ENCODE data around the gene TPR.

GRCh38 chr1:186291271-186291670 is 83.8 kb downstream of the TPR start:
- TF ChIP-seq CTCF (optimal IDR thresholded peaks at IDR 0.05 in 1 of 3, IDR thresholded peaks at IDR 0.05 in 1 of 3, conservative IDR thresholded peaks at IDR 0.05 in 1 of 3; ENCODE audit: extremely low read depth in 1 of 3, insufficient read depth in 2 of 3, low read length in 3 of 3) (no peak), EZH2 (IDR thresholded peaks at IDR 0.05; ENCODE audit: low read length) (no peak)

Measured in keratinocyte (primary cell).